Spinal cord (tissue), 10 donors: ENCODE measurements around the gene IRF2. TPM values are rescaled to one million over a fixed set of nuclear protein-coding genes. Genes with fewer than 3 reads are reported as not detected.

Experiments used
- DNase-seq, 6 donors: peaks; one replicate each; pipeline versions ENCODE4 v3.0.0 to v3.0.0-alpha.2; 2013 to 2015; ENCODE audit warnings: low spot score in 6 of 6, low read depth in 4 of 6
- H3K27ac ChIP-seq: one replicate; pipeline ENCODE4 v1.5.1; 2013; ENCODE audit warnings: low read depth, low read length, control low read depth
- H3K27me3 ChIP-seq: one replicate; pipeline ENCODE4 v1.6.1; 2013; ENCODE audit warnings: low read length; ENCODE audit not compliant: control insufficient read depth, insufficient read depth
- H3K36me3 ChIP-seq: one replicate; pipeline ENCODE4 v1.6.1; 2013; ENCODE audit warnings: low read length; ENCODE audit not compliant: control insufficient read depth, insufficient read depth
- H3K4me1 ChIP-seq: one replicate; pipeline ENCODE4 v1.6.1; 2013; ENCODE audit warnings: low read length; ENCODE audit not compliant: control insufficient read depth, insufficient read depth
- H3K4me3 ChIP-seq: one replicate; pipeline ENCODE4 v1.5.1; 2013; ENCODE audit warnings: low read depth, low read length, control low read depth
- H3K9me3 ChIP-seq: one replicate; pipeline ENCODE4 v1.6.1; 2013; ENCODE audit warnings: low read length; ENCODE audit not compliant: control insufficient read depth, insufficient read depth
- WGBS: methylation state at CpG from one replicate; pipeline ENCODE4 v1.1.5; 2013; ENCODE audit warnings: missing lambda C conversion rate; ENCODE audit not compliant: insufficient coverage; 5-methylcytosine and 5-hydroxymethylcytosine counted together
- polyA plus RNA-seq, 2 donors: library from polyadenylated mRNA; unstranded; fragments of 120-200 nt; gene quantifications; one replicate each; pipeline ENCODE4 v1.2.1, GENCODE V29; 2013; ENCODE audit not compliant: insufficient read length in 2 of 2
- total RNA-seq, 2 donors: library from RNA; depleted of rRNA in 1 of 2; stranded (reverse); fragments of 120-200 nt in 1 of 2; fragments of >200 nt in 1 of 2; gene quantifications; one replicate each; pipeline versions ENCODE4 v1.2.3 to v1.2.4, GENCODE V29; 2013 to 2014
- donor health status: healthy.

Gene IRF2
- total and polyA plus RNA-seq, 4 donors = 19.6 to 33.7 (median 24.6) TPM

DNA sequence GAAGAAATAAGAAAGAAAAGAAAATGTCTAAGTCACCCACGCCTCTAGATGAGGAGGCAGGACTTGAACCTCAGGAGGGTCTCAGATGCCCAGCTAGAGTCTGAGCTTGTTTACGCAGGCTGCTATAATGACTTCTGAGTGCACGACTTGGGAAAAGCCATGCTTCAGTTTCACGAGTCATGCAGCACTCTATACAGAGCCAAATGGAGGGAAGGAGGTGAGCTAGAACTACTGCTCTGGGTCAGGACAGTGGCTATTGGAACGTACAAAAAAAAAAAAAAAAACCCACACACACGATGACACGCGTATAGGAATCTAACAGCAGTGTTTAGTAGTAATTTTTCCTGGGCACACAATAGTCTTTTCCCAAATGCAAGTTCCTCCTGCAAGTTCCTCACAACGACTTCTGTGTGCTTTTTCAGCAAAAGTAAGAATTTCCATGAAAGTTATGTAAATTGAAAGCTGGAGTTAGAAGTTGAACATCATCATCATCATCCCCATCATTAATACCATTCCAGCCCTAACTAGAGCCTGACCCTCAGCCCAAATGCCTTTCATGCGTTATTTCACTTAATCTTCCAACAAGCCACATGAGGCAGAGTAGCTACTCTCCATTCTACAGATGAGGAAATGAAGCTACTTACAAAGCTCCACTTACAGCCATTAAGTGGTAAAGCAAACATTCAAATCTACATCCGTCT lies 36.6 kb downstream of the IRF2 start:
- Histone ChIP-seq H3K27ac (no peak overlapping the region), H3K9me3 (no peaks in the 10 kb centered on the region), H3K27me3 (no peaks in the 10 kb centered on the region), H3K36me3 (peaks cover 3% of the 10 kb centered on the region), H3K4me3 (no peak overlapping the region), H3K4me1 (peaks cover 16% of the 10 kb centered on the region)
- 78% methylated on average over 5 of the region's 11 CpGs for WGBS
- DNase-seq = no peak

DNA sequence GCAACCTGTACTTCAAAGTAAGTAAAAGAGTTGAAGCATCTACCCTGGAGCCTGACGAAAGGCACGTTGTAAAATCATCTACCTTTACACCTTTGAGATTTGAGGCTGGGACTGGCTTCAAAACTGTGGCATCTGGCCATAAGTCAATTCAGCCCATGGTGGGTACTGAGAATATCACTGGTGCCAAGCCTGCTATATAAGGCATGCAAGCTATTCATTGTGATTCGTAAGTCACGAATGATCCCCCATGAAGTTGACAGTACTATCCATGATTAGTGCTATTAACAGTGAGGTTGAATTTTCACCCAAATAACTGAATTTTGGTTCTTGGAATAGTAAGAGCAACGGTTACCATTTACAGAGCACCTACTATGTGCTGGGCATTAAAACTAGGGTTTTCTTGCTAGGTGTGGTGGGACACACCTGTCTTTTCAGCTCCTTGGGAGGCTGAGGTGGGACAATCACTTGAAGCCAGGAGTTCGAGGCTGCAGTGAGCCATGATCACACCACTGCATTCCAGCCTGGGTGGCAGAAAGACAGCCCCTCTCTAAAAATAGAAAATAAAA lies 39.8 kb downstream of the IRF2 start:
- no peaks in the 10 kb centered on the region for H3K27me3 ChIP-seq
- H3K27ac ChIP-seq = no peak overlapping the region
- H3K4me1 ChIP-seq = peaks cover 4% of the 10 kb centered on the region
- no peaks in the 10 kb centered on the region for H3K36me3 ChIP-seq
- no CpG with 5 or more reads among the region's 6 CpGs for WGBS
- H3K9me3 ChIP-seq = no peaks in the 10 kb centered on the region
- no peak overlapping the region for H3K4me3 ChIP-seq
- no peak for DNase-seq

DNA sequence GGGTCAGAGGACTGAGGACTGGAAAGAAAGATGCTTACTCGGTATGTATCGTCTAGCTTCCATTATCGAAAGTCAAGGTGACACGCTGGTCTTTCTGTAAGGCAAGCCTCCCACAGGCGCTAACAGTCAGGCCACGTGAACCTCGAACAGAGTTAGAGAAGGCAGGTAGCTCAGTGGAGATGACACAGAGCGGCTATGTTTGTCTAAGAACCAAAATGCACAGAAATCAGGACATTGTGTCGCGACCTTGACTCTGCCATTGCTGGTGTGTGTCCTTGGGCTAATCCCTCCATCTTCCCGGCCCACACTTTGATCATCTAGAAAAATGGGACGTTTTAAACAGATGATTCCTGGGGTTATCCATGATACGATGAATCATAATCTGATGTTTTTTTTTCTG lies 40.3 kb downstream of the IRF2 start:
- Histone ChIP-seq H3K36me3 (peaks cover 2% of the 10 kb centered on the region), H3K27me3 (no peaks in the 10 kb centered on the region), H3K9me3 (no peaks in the 10 kb centered on the region), H3K4me3 (no peak overlapping the region), H3K4me1 (peaks cover 4% of the 10 kb centered on the region), H3K27ac (no peak overlapping the region)
- DNase-seq = no peak
- 94% methylated on average over 11 of the region's 13 CpGs for WGBS

DNA sequence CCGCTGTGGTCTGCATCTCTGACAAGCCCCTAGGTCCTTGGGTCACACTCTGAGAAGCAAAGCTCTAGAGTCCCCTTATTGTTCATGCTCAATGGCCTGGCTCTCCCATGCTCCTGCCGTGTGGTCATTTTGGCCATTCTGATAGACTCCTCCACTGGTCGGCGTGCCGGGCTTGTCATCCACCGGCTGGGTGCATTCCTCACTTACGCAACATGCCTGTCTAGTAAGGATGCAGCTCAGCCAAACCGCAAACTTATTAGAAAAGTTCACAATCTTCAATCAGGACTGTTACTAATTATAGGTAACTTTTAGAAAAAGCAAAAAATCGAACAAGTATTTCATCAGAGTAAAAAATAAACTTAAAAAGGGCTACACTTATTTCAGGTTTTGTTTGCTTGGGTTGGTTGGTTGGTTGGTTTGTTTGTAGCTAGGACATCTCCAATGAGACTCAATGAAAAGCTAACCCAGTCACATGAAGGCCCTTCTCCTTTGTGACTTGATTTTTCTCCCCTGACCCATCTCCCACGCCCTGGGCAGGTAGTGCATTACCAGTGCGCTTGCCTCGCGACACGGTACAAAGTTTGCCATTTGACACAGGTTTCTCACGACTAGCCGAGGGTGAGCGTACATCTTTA lies 41.0 kb downstream of the IRF2 start:
- WGBS = 98% methylated on average over 11 of the region's 17 CpGs
- no peak overlapping the region for H3K4me3 ChIP-seq
- peaks cover 4% of the 10 kb centered on the region for H3K4me1 ChIP-seq
- H3K9me3 ChIP-seq = no peaks in the 10 kb centered on the region
- peaks cover 8% of the 10 kb centered on the region for H3K36me3 ChIP-seq
- H3K27me3 ChIP-seq = no peaks in the 10 kb centered on the region
- no peak for DNase-seq
- H3K27ac ChIP-seq = no peak overlapping the region

DNA sequence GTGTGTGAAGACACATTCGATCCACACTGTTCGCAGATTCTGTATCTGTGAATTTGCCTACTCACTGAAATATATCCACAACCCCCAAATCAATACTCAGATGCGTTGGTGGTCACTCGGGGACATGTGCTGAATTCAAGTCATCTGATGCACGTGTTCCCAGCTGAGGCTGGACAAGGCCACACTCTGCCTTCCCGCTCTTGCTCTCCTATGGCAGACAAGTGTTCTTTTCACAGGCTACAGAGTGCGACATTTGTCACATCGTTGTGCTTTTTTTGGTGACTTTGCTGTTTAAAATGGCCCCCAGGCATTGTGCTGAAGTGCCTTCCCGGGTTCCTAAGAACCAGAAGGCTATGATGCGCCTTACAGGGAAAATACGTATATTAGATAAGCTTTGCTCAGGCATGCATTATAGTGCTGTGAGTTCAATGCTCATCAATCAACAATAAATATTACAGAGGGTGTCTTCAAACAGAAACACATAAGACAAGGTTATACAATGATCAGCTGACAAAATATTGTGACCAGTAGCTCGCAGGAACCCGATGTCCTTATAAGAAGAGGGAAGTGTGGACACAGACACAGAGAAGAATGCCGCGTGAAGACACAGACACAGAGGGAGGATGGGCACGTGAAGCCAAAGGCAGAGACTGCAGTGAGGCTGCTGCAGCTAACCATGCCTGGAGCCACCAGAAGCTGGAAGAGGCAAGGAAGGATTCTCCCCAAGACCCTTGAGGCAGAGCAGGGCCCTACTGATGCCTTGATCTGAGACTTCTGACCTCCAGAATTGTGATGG lies 42.0 kb downstream of the IRF2 start:
- DNase-seq = peak in 1 of 6 donors; percentile 23
- Histone ChIP-seq H3K27me3 (no peaks in the 10 kb centered on the region), H3K4me3 (no peak overlapping the region), H3K4me1 (peaks cover 4% of the 10 kb centered on the region), H3K27ac (no peak overlapping the region), H3K9me3 (no peaks in the 10 kb centered on the region), H3K36me3 (peaks cover 12% of the 10 kb centered on the region)
- WGBS = 76% methylated on average over 13 of the region's 16 CpGs

DNA sequence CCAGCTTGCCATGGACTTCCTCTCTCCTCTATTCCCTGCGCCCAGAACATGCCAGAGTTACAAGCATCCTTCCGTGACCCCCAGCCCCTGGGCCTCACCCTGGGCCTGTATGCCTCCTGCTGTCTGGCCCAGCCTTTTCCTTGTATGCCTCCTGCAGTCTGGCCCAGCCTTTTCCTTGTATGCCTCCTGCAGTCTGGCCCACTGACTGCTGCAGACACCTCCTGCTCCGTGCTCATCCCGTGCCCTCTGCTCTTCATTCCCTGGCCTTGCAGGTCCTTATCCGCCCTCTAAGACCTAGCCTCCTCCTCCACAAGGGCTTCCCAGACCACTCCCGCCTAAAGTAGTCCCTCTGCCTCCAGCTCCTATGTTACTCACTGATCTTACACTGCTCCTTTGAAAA lies 44.2 kb downstream of the IRF2 start:
- 77% methylated on average over 5 of the region's 6 CpGs for WGBS
- Histone ChIP-seq H3K27me3 (no peaks in the 10 kb centered on the region), H3K27ac (no peak overlapping the region), H3K9me3 (no peaks in the 10 kb centered on the region), H3K4me3 (no peak overlapping the region), H3K4me1 (peaks cover 9% of the 10 kb centered on the region), H3K36me3 (peaks cover 23% of the 10 kb centered on the region)
- no peak for DNase-seq

DNA sequence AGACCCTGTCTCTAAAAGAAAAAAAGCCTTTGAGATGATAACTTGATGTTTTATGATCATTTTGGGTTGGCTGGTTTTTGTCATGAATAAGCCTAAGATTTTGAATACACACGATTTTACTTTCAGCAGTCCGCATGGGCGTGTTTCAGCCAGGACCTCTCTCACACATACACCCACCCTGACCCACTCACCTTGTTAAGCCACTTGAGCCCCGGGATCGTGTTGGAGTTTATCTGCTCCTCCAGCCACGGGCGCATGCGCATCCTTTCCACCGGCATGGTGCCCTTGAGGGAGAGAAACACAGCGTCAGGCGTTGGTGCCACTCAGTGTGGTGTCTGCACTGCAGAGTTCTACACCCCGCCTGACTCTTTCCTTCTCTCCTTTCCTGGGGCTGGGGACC lies 45.6 kb downstream of the IRF2 start:
- no peak for DNase-seq
- 88% methylated on average over 7 of the region's 12 CpGs for WGBS
- Histone ChIP-seq H3K9me3 (no peaks in the 10 kb centered on the region), H3K27me3 (no peaks in the 10 kb centered on the region), H3K36me3 (peaks cover 24% of the 10 kb centered on the region), H3K27ac (no peak overlapping the region), H3K4me1 (peaks cover 9% of the 10 kb centered on the region), H3K4me3 (no peak overlapping the region)

DNA sequence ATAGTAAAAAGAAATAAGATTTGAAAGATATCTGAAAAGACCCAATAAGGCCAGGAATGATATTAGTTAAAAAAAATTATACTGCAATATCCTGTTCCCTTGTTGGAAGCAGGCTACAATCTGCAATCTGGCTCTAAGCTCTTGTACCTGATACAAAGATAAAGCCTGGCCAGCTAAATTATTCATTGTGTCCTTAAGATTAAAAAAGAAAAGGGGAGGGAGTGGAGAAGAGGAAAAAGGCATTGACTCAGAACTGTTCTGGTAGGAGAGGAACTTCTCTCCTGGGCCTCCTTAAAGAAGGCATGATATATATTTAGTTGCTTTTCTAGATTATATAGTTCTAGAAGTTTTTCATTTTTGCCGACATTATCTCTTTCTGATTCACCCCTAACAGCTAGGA lies 46.7 kb downstream of the IRF2 start:
- Histone ChIP-seq H3K36me3 (peaks cover 24% of the 10 kb centered on the region), H3K4me1 (peaks cover 9% of the 10 kb centered on the region), H3K4me3 (no peak overlapping the region), H3K9me3 (no peaks in the 10 kb centered on the region), H3K27me3 (no peaks in the 10 kb centered on the region), H3K27ac (no peak overlapping the region)
- WGBS = no CpG with 5 or more reads among the region's 1 CpG
- no peak for DNase-seq

DNA sequence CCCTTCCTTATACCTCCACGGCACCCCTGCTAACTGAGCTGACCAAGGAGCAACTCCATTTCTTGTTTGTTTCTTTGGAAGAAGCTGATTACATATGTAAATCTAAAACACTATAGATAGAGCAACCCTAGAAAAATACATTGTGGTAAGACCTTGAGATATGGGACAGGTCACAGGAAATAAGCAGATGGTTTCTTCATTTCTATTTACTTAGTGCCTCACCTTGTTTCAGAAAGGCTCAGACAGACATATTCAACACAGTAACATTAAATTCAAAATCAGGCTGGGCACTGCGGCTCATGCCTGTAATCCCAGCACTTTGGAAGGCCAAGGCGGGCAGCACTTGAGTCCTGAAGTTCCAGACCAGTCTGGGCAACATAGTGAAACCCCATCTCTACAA lies 47.3 kb downstream of the IRF2 start:
- H3K36me3 ChIP-seq = peaks cover 24% of the 10 kb centered on the region
- peaks cover 2% of the 10 kb centered on the region for H3K9me3 ChIP-seq
- no peaks in the 10 kb centered on the region for H3K27me3 ChIP-seq
- no peak for DNase-seq
- H3K4me3 ChIP-seq = no peak overlapping the region
- no peak overlapping the region for H3K27ac ChIP-seq
- H3K4me1 ChIP-seq = peaks cover 9% of the 10 kb centered on the region
- WGBS = 100% methylated on average over 1 of the region's 3 CpGs
